GM19395 (cell line): ENCODE measurements around the gene PSMB7.

Experiments used
- ATAC-seq: cut with Tn5 transposase; IDR thresholded peaks from one replicate; pipeline ENCODE4 v1.9.1; 2021; ENCODE audit warnings: mild to moderate bottlenecking, moderate library complexity; ENCODE audit not compliant: unreplicated experiment

The PSMB7 gene

GRCh38 chr9:124347206-124347967 is 67.9 kb downstream of the PSMB7 start:
- ATAC-seq = no peak

GRCh38 chr9:124346347-124347163 is 68.7 kb downstream of the PSMB7 start:
- ATAC-seq = no peak

GRCh38 chr9:124345751-124346281 is 69.4 kb downstream of the PSMB7 start:
- ATAC-seq = no peak

- ATAC-seq = no peak
These were observed 70.2 kb downstream of the PSMB7 start for GRCh38 chr9:124345063-124345462.

- no peak for ATAC-seq
These were observed 70.8 kb downstream of the PSMB7 start for GRCh38 chr9:124344291-124345050.

GRCh38 chr9:124343533-124344290 is 71.5 kb downstream of the PSMB7 start:
- ATAC-seq = no peak

GRCh38 chr9:124342776-124343485 is 72.3 kb downstream of the PSMB7 start:
- no peak for ATAC-seq

- no peak for ATAC-seq
These were observed 72.9 kb downstream of the PSMB7 start for GRCh38 chr9:124342402-124342775.

GRCh38 chr9:124341455-124342170 is 73.6 kb downstream of the PSMB7 start:
- no peak for ATAC-seq

GRCh38 chr9:124340219-124341069 is 74.8 kb downstream of the PSMB7 start:
- ATAC-seq = no peak

- no peak for ATAC-seq
These were observed 75.6 kb downstream of the PSMB7 start for GRCh38 chr9:124339603-124340146.

GRCh38 chr9:124337562-124337961 is 77.7 kb downstream of the PSMB7 start:
- ATAC-seq = no peak

- no peak for ATAC-seq
These were observed 79.9 kb downstream of the PSMB7 start for GRCh38 chr9:124335320-124335707.

GRCh38 chr9:124334568-124335319 is 80.5 kb downstream of the PSMB7 start:
- ATAC-seq = no peak

- ATAC-seq = no peak
These were observed 82.1 kb downstream of the PSMB7 start for GRCh38 chr9:124333203-124333579.

- ATAC-seq = no peak
These were observed 82.7 kb downstream of the PSMB7 start for GRCh38 chr9:124332361-124333202.
